ENCODE results near the gene ATP2B1.

ATP2B1 gene

DNA sequence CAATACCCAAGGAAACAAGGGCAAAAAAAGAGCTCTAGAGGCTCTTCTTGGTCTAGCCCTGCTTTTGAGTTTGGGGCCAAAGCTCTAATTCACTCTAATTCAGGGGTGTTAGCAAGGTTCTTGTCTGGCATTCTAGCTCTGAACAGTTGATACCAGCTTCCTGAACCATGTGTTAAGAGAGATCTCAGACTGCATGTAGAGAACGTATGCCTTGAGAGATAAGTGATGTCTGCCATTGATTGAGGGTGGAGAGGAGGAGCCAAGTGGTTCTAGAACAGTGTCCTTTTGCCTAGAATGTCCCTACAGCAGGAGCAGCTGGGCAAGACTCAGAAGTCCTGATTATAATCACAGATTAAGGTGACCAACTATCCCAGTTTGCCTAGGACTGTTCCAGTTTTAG, 164.6 kb downstream of the ATP2B1 start:
- DNase-seq (ENCODE audit: low read depth in 1 of 2, low spot score in 1 of 2), result no peak

DNA sequence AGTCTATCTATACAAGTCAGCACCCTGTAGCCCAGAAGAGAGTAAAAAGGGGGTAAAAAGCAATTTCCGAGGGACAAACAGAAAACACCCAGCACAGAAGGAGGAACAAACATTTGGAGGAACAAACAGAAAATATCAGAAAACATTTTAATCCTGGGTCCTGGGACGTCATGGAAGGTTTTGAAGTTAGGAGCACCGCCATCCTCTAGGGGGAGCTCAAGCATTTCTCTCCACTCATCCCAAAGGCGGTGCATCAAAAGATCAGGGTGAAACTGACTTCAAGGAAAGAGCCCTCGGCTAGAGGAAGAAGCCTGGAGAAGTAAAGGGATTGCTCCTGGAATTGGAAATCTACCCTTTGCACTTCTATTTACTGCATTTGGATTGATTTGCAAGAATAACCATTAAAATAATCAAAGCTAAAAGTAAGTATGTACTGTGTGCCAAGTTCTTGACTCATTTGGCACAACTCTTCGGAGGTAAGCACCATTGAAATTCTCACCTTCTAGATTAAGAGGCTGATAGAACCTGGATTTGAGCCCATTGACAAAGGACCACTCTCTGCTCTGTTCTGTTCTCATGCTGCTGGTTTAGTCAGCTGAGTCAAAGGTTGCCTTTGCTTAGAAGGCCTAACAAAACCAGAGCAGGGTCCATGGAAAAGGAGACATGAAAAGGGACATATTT, 165.6 kb downstream of the ATP2B1 start:
- DNase-seq (ENCODE audit: low read depth in 1 of 2, low spot score in 1 of 2), result peak in 1 of 2 donors; percentile 19

GRCh38 chr12:89542236-89542635, 166.4 kb downstream of the ATP2B1 start:
- no peak for DNase-seq (ENCODE audit: low read depth in 1 of 2, low spot score in 1 of 2)

DNA sequence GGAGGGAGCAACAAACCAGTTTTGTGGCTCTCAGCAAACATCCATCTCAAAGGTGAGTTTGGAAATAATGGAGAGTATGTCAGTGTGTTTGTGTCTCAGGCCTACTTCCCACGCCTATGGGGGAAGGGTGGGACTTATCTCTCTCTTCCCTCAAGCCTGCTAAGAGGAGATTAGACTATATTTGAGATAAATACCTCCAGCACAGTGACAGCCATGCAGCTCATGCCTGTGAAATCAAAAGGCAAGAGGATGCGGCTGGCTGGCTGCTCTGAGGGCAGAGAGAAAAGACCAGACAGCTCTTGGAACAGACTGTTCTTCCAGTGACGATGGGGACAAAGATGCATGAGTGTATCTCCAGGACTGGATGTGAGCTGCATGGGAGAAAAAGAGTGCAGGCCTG, 168.1 kb downstream of the ATP2B1 start:
- no peak for DNase-seq (ENCODE audit: low read depth in 1 of 2, low spot score in 1 of 2)

- no peak for DNase-seq (ENCODE audit: low read depth in 1 of 2, low spot score in 1 of 2)
Observed at GRCh38 chr12:89539426-89540223, 169.0 kb downstream of the ATP2B1 start.

- no peak for DNase-seq (ENCODE audit: low read depth in 1 of 2, low spot score in 1 of 2)
Observed at GRCh38 chr12:89538897-89539296, 169.7 kb downstream of the ATP2B1 start.
